Activated naive CD8-positive, alpha-beta T cell treated with anti-CD3 and anti-CD28 coated beads, Interleukin-2, amount 50 U/mL, for 24 hours (primary cell): ENCODE results near the gene RAD51B.

Source experiments
- ATAC-seq: fragments of 150-1000 bp; cut with Tn5 transposase; one replicate; pipeline ENCODE4 v1.10.0; 2021
- DNase-seq: peaks from one replicate; pipeline ENCODE4 v3.0.0; 2021
- H3K27ac Mint-ChIP-seq: one replicate; pipeline ENCODE4 v1.8.0; 2021; ENCODE audit warnings: mild to moderate bottlenecking, mixed read lengths
- H3K27me3 Mint-ChIP-seq: one replicate; pipeline ENCODE4 v1.8.0; 2021; ENCODE audit warnings: mixed read lengths
- H3K36me3 Mint-ChIP-seq: one replicate; pipeline ENCODE4 v1.8.0; 2021; ENCODE audit warnings: low read depth, mixed read lengths
- H3K4me1 Mint-ChIP-seq: one replicate; pipeline ENCODE4 v1.8.0; 2021; ENCODE audit warnings: mixed read lengths
- H3K4me3 Mint-ChIP-seq: one replicate; pipeline ENCODE4 v1.8.0; 2021; ENCODE audit warnings: mild to moderate bottlenecking, moderate library complexity, mixed read lengths
- H3K9me3 Mint-ChIP-seq: one replicate; pipeline ENCODE4 v1.8.0; 2021; ENCODE audit warnings: mixed read lengths

Gene RAD51B

GRCh38 chr14:68712703-68713370 is 893.3 kb downstream of the RAD51B start:
- ATAC-seq, result no peak
- Mint-ChIP-seq H3K4me3 (no peak overlapping the region), H3K27me3 (no peaks in the 10 kb centered on the region), H3K36me3 (no peaks in the 10 kb centered on the region), H3K4me1 (peaks cover 40% of the 10 kb centered on the region), H3K27ac (no peak overlapping the region), H3K9me3 (no peaks in the 10 kb centered on the region)
- no peak for DNase-seq

- no peak for DNase-seq
- Mint-ChIP-seq H3K27ac (no peak overlapping the region), H3K4me3 (no peak overlapping the region), H3K4me1 (peaks cover 46% of the 10 kb centered on the region), H3K9me3 (no peaks in the 10 kb centered on the region), H3K36me3 (no peaks in the 10 kb centered on the region), H3K27me3 (no peaks in the 10 kb centered on the region)
- ATAC-seq, result no peak
These were observed 894.2 kb downstream of the RAD51B start for GRCh38 chr14:68713782-68714181.

- peak overlapping the region; percentile 32 for H3K27ac Mint-ChIP-seq
- peaks cover 2% of the 10 kb centered on the region for H3K36me3 Mint-ChIP-seq
- peaks cover 12% of the 10 kb centered on the region for H3K9me3 Mint-ChIP-seq
- no peak for DNase-seq
- peak; percentile 69 for ATAC-seq
- H3K4me3 Mint-ChIP-seq, result no peak overlapping the region
- H3K4me1 Mint-ChIP-seq, result peaks cover 61% of the 10 kb centered on the region
- no peaks in the 10 kb centered on the region for H3K27me3 Mint-ChIP-seq
These were observed 895.7 kb downstream of the RAD51B start for GRCh38 chr14:68714991-68715924.

- Mint-ChIP-seq H3K27me3 (no peaks in the 10 kb centered on the region), H3K9me3 (peaks cover 17% of the 10 kb centered on the region), H3K4me3 (no peak overlapping the region), H3K27ac (no peak overlapping the region), H3K4me1 (peaks cover 64% of the 10 kb centered on the region), H3K36me3 (peaks cover 5% of the 10 kb centered on the region)
- no peak for DNase-seq
- ATAC-seq, result no peak
These were observed 897.1 kb downstream of the RAD51B start for GRCh38 chr14:68716698-68717097.

GRCh38 chr14:68718023-68718990 is 898.7 kb downstream of the RAD51B start:
- peak; percentile 18 for ATAC-seq
- no peak overlapping the region for H3K27ac Mint-ChIP-seq
- peaks cover 5% of the 10 kb centered on the region for H3K36me3 Mint-ChIP-seq
- peaks cover 60% of the 10 kb centered on the region for H3K4me1 Mint-ChIP-seq
- H3K9me3 Mint-ChIP-seq, result peaks cover 17% of the 10 kb centered on the region
- H3K27me3 Mint-ChIP-seq, result no peaks in the 10 kb centered on the region
- no peak for DNase-seq
- no peak overlapping the region for H3K4me3 Mint-ChIP-seq

- Mint-ChIP-seq H3K27ac (peak overlapping the region; percentile 33), H3K4me1 (peaks cover 57% of the 10 kb centered on the region), H3K9me3 (peaks cover 17% of the 10 kb centered on the region), H3K27me3 (no peaks in the 10 kb centered on the region), H3K4me3 (no peak overlapping the region), H3K36me3 (peaks cover 5% of the 10 kb centered on the region)
- peak; percentile 78 for ATAC-seq
- DNase-seq, result no peak
These were observed 900.2 kb downstream of the RAD51B start for GRCh38 chr14:68719634-68720384.

- DNase-seq, result no peak
- peaks cover 17% of the 10 kb centered on the region for H3K9me3 Mint-ChIP-seq
- H3K27ac Mint-ChIP-seq, result no peak overlapping the region
- peaks cover 5% of the 10 kb centered on the region for H3K36me3 Mint-ChIP-seq
- H3K4me3 Mint-ChIP-seq, result no peak overlapping the region
- no peaks in the 10 kb centered on the region for H3K27me3 Mint-ChIP-seq
- no peak for ATAC-seq
- H3K4me1 Mint-ChIP-seq, result peaks cover 42% of the 10 kb centered on the region
These were observed 902.6 kb downstream of the RAD51B start for GRCh38 chr14:68722186-68722585.

GRCh38 chr14:68722968-68723566 is 903.5 kb downstream of the RAD51B start:
- Mint-ChIP-seq H3K36me3 (peaks cover 5% of the 10 kb centered on the region), H3K4me3 (no peak overlapping the region), H3K4me1 (peaks cover 48% of the 10 kb centered on the region), H3K9me3 (peaks cover 17% of the 10 kb centered on the region), H3K27me3 (no peaks in the 10 kb centered on the region), H3K27ac (no peak overlapping the region)
- DNase-seq, result no peak
- ATAC-seq, result no peak

- H3K9me3 Mint-ChIP-seq, result peaks cover 17% of the 10 kb centered on the region
- peak; percentile 44 for ATAC-seq
- H3K27ac Mint-ChIP-seq, result no peak overlapping the region
- no peak for DNase-seq
- H3K36me3 Mint-ChIP-seq, result peaks cover 5% of the 10 kb centered on the region
- H3K27me3 Mint-ChIP-seq, result no peaks in the 10 kb centered on the region
- peaks cover 49% of the 10 kb centered on the region for H3K4me1 Mint-ChIP-seq
- H3K4me3 Mint-ChIP-seq, result no peak overlapping the region
These were observed 904.3 kb downstream of the RAD51B start for GRCh38 chr14:68723808-68724268.

GRCh38 chr14:68724914-68725313 is 905.3 kb downstream of the RAD51B start:
- Mint-ChIP-seq H3K4me1 (peaks cover 49% of the 10 kb centered on the region), H3K36me3 (peaks cover 3% of the 10 kb centered on the region), H3K4me3 (no peak overlapping the region), H3K9me3 (peaks cover 9% of the 10 kb centered on the region), H3K27me3 (no peaks in the 10 kb centered on the region), H3K27ac (no peak overlapping the region)
- ATAC-seq, result no peak
- no peak for DNase-seq

- ATAC-seq, result no peak
- peaks cover 47% of the 10 kb centered on the region for H3K4me1 Mint-ChIP-seq
These were observed 906.6 kb downstream of the RAD51B start for GRCh38 chr14:68726093-68726695.

GRCh38 chr14:68727315-68728047 is 907.9 kb downstream of the RAD51B start:
- Mint-ChIP-seq H3K36me3 (no peaks in the 10 kb centered on the region), H3K9me3 (no peaks in the 10 kb centered on the region), H3K27ac (no peak overlapping the region), H3K4me1 (peaks cover 47% of the 10 kb centered on the region), H3K27me3 (no peaks in the 10 kb centered on the region), H3K4me3 (no peak overlapping the region)
- ATAC-seq (no peak), DNase-seq (no peak)

More at GRCh38 chr14:68726093-68726695, 906.6 kb downstream of the RAD51B start:
- Mint-ChIP-seq H3K27ac (no peak overlapping the region), H3K4me3 (no peak overlapping the region), H3K9me3 (no peaks in the 10 kb centered on the region), H3K36me3 (no peaks in the 10 kb centered on the region), H3K27me3 (no peaks in the 10 kb centered on the region)
- DNase-seq, result no peak
